HG03378 (cell line): Measurements from ENCODE around the gene MYO5A.
"Not testable (repeated sequence)": the region's sequence is repeated elsewhere in the genome, so short reads cannot be mapped to it uniquely, and the experiment has no call there.

ENCODE experiments used
- ATAC-seq: cut with Tn5 transposase; IDR thresholded peaks from one replicate; pipeline ENCODE4 v1.9.1; 2021; ENCODE audit warnings: mild to moderate bottlenecking, moderate library complexity; ENCODE audit not compliant: unreplicated experiment

Gene MYO5A

DNA sequence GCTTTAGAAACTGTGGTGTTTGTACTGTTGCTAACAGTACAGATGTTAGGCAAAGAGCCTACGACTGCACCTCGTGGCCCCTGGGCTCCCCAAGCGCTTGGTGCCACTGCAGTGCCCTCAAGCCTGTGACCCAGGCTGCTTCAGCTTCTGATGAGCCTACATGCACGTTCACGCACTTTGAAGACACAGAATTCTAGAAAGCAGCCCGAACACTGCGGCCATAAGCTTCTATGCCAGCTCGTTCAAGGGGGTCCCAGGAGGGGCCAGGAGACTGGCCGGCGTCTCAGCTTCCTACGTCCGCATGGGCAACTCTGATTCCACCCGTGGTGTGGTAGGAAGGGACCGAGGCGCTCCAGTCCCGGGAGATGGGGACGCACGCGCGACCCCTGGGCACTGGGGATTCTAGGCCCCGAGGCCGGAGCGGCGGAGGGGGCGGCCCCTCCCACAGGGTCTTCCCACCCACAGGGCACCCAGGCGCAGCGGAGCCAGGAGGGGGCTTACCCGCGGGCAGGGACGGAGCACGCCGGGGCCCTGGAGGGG, 233.7 kb downstream of the MYO5A start:
- no peak for ATAC-seq

DNA sequence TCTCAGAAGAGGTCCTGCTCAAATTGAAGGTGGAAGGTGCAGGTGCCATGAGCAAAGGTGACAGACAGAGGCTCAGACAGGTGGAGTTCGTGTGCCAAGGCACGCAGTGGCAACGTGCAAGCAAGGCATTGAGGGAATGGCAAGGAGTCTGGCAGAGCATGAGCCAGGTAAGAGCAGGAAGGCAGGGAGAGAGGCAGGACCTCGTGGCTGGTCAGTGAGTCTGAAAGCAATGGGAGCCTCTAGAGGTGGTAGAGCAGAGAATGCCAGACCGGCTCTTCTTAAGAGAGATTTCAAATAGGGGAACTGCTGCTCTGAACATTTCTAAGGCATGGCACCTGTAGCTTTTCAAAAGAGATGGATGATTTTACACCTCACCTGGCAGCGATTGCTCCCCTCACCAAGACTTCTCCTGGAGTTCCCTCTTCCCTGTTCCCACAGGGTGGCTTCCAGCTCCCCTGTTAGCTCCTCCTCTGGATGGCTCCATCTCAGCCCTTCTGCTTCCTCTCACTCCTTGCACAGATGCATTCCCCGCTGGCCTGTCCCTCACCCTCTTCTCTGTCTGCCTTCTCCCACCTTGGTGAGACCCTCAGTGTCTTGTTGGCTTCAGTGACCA, 235.8 kb downstream of the MYO5A start:
- no peak for ATAC-seq

DNA sequence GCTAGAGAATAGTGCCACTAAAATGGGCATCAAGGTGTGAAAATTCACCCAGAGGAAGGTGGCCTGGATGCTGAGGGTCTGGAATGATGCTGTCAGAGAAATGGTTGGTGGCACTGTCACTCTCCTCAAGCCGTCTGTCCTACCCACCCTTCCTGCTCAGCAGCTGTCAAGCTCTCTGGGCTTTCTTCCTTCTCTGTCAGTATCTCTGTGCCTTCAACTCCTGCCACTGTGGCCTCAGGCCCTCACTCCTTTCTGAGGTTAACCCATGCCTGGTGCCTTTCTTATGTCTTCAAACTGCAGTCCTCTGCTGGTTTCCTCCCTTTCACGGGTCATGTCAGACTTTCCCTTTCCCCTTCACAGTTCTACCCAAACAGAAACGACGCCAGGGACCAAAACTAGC, 237.5 kb downstream of the MYO5A start:
- no peak for ATAC-seq

DNA sequence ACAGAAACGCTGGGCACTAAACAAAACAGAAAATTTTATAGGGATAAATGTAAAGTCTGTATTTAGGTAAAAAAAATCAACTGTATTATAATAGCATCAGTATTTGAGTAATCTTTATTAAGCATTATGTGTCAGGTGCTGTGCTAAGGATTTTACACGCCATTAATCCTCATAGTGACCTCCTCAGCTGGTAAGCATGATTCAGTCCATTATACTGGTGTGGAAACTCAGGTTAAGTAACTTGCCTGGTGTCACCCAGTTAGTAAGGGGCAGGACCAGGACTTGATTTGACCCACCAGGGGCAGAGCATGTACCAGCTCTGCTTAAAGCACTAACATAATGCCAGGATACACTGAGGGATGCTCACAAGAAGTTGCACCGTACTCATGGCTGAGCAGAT, 237.9 kb downstream of the MYO5A start:
- no peak for ATAC-seq

DNA sequence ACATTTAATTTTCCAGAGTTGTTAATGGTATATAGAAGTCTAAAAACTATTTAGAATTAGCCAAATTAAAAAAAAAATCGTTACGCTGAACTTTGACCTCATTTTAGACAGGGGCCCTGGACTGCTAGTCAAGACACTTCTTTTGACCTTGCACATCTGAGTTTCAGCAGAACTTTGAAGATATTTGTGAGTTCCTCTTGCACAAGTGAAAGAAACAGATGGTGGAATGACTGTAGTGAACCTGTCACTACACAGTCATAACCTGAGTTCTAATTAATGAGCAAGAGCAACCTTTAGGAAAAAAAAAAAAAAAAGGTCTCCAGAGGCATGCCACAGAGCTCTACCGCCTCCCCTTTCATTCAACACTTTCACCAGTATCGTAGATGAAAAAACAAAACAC, 238.4 kb downstream of the MYO5A start:
- peak; percentile 73 for ATAC-seq

DNA sequence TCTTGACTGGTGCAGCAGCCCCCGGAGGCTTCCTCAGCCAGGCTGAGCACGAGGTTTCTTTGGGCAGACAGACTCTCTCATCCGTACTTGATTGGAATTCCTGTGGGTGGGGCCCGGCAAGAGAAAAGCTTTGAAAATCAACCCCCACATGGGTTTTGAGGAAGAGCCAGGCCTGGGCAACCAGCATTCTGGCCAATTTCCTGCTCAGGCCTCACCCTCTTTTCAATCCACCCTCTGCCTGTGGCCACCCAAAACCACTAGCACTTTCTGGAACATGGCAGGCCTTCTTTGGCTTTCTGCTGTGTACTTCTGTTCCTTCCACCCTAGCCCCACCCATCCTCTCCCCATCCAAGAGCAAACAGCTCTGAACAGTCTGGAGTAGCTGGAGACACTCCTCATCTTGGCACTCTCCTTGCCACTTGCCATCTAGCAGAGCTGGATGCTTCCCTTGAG, 239.0 kb downstream of the MYO5A start:
- ATAC-seq, result no peak

DNA sequence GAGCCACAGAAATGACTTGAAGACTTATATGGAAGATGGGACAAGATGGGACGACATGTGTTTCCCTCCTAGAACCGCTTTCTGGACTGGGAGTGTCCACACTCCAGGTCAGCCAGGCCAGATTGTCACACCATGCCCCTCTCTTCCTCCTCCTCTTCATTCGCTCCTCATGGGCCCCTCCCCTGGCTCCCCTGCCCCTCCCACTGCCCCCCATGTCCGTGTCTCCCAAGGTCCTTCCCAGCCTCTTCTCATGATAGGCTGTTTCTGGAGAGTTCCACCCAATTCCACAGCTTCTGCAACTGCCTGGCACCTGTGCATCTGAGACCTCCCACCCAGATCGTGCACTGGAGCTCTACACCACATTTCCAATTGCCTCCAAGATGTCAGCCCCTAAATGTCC, 239.7 kb downstream of the MYO5A start:
- ATAC-seq, result no peak

DNA sequence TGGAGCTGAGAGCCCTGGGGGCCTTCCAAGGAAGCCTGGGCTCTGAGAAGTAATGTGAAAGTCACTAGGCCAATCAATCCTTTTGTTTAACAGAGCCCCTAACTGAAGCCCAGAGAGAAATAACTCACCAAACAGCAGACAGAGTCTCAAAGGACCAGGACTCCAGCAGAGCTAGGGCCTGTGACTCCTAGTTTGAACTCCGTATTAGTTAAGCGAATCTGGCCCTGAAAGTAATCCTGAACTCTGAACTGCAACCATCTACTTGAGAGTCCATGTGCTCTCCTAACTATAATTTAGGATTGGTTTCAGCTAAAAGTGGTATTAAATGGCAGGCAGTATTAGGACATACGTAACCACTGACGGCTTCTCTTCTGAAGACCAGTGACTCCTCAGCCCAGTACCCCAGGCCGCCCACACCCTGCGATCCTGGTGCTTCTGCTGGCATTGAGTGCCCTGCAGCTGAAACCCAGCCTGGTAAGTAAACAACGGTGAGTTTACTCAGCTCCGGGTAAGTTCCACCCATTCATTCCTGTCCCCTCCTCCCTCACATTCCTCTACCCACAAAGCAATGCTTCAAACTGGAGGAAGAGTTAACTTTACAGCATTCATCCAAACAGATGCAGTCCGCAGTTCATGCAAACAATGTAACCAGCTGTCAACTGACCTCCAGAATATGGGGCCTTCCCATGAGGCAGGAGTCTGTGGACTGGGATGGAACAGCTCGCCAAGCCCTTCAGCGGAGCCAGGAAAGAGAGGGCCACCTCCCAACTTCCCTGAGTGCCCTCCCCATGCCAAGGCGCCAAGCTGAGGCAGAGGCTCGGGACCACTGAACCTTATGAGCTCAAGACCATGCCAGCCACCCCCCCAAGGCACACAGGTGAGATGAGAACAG, 240.4 kb downstream of the MYO5A start:
- ATAC-seq, result no peak

DNA sequence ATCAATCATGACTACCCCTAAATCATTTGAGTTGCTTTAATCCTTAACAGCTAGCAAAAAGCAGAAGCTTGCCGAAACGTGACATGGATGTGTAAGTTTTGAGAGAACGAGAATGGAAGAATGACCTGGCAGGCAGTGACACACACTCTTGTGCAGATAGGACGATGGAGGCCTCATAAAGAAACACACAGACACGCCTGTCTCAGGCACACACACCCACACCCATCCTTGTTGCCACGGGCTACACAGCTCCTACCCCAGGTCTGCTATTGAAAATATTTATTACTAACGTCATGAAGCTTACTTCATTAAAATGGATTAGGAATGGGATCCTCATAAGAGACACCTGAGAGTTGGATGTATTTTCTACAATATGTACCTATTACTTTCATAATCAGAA, 241.6 kb downstream of the MYO5A start:
- no peak for ATAC-seq

DNA sequence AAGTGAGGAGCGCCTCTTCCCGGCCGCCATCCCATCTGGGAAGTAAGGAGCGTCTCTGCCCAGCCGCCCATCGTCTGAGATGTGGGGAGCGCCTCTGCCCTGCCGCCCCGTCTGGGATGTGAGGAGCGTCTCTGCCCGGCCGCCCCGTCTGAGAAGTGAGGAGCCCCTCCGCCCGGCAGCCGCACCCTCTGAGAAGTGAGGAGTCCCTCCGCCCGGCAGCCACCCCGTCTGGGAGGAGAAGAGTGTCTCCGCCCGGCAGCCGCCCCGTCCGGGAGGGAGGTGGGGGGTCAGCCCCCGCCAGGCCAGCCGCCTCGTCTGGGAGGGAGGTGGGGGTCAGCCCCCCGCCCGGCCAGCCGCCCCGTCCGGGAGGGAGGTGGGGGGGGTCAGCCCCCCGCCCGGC, 242.7 kb downstream of the MYO5A start:
- ATAC-seq, result not testable (repeated sequence)

DNA sequence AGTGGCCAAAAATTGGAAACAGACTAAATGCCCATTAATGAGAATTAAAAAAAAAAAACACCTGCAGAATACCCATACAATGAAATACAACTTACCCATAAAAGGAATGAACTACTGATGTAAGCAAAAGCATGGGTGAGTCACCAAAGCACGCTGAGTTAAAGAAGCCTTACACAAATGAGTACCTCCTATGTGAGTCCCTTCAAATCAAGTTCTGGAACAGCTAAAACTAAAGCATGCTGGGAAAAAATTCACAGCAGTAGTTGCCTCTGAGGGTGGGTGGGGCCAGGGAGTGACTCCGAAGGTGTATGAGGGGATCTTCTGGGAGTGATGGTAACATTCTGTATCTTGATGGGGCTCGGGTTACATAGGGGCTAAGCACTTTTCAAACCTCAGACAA, 244.5 kb downstream of the MYO5A start:
- no peak for ATAC-seq

DNA sequence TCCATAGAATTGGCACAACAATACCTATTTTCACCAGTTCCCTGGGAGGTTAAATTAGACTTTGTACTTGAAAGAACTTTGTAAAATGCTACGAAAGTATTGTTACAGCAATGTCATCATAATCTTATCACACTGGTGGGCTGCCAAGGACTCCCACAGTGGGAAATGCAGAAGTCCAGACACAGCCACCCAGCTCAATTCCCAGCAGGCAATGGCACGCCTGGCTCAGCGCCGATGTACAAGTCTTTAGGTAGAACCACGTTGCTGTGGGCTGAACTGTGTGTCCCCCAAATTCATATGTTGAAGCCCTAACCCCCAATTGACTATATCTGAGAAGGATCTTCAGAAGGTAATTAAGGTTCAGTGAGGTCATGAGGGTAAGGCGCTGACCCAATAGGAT, 245.4 kb downstream of the MYO5A start:
- ATAC-seq, result no peak

DNA sequence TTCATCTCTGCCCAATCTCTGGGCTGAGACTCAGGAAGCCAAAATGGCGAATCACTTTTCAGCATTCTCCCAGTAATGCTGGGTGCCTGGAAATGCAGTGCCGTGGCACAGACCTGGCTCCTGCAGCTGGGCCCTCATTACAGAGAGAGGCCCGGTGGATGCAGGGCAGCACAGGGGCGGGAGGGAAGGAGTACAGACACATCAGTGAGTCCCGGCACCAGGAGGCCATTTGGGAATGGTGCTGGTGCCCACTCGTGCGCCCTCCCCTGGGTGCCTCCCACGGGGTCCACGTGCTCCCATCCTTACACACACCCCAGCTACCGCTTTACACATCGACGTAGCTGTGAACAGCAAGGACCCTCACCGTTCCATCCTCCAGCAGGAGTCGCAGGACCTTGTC, 246.3 kb downstream of the MYO5A start:
- ATAC-seq, result no peak

DNA sequence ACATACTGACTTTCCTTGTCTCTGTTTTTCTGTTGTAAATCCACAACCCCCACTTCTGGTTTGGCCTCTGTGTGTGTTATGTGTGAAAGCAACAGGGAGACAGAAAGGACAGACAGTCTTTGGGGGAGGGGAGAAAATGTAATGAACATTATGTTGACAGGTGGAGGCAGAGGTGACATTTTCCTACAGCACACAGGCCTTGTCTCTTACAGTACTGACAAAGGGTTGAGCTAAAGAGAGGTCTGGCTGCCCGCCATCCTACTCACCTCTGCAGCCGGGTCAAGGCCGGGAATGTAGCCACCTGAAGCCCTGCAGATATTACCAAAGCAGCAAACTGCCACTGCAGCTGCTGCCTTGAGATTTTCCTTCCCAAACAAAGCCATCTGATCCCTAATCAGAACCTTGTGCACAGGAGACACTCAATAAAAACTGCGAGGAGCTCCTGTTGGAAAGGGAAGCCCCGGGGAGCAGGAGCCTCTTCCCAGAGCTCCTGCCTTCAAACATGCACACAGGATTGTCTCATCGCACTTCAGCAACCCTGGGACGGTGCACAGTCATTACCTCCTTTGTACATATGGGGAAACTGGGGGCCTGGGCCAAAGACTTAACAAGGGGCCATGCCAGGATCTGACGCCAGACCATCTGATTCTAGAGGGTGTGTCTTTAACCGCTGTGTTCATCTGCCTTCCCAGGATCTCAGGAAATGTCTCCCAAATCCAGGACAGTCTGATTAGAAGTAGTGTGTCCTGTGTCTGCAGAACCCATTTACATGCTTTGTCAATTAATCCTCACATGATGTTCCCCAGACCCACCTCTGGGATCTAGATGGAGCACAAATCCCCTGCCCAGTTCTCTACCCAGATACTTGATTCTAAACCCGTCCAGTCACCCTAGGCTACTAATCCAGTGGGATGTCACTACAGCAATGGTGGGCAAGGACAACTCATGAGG, 247.3 kb downstream of the MYO5A start:
- ATAC-seq, result no peak

DNA sequence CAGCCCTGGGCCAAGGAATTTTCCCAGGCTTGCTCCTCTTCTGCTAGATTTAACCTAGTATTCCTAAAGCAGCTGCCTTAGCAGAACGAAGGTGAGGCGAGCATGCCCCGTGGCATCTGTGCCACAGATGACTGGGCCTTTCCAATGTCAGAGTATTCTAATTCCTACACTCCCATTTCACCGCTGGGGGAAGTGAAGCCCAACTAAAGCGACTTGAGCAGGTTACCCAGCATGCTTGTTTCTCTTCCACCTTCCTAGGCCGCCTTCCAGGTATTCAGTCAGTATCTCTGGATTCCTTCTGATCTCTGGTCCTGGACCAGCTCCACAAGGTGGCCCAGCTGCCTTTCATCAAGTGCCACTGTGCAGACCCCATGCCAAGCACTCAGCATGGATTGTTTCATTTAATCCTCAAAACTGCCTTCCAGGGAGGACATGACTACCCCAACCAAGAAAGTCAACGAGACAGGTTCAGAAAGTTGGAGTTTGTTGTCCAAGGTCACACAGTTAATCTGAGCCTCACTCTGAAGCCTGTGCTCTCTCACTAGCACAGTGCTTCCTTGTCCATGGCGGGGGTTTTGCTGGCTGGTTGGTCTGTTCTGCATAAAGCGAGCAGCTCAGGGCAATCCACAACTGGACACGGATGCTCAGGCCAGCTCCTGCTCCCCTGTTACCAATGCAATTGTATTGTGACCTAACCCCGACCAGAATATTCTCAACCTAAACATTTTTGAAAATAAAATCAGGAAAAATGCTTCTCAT, 248.2 kb downstream of the MYO5A start:
- no peak for ATAC-seq

DNA sequence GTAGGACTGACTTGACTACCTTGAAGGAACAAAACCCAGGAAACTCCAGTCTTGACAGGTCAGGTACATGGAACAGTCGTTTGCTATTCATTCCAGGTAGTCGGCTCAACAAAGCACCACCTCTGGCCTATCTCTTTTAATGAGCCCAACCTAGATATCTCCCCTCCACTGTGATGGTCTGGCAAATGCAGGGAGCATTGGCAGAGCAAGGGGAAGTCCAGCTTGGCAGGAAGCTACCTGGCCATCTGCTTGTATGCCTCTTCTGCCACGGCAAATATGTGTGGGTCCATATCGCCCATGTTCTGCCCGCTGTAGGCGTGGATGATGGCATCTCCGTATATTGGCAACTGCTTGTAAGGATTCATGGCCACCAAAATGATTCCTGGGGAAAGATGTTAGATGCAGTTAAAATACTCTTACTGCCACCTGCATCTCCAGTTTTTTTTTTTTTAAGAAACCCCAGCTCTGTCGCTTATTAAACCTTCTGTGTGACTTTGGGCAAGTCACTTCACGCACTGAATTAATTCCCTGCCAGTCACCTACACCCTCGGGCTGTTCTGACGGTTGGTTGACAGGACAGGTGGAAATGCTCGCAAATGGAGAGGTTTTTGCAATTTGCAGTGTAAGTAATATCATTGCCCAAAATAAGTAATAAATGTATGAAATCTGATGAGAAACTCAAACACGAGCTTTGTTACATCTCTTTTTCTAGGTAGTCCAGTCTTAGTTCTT, 249.9 kb downstream of the MYO5A start:
- ATAC-seq, result no peak

DNA sequence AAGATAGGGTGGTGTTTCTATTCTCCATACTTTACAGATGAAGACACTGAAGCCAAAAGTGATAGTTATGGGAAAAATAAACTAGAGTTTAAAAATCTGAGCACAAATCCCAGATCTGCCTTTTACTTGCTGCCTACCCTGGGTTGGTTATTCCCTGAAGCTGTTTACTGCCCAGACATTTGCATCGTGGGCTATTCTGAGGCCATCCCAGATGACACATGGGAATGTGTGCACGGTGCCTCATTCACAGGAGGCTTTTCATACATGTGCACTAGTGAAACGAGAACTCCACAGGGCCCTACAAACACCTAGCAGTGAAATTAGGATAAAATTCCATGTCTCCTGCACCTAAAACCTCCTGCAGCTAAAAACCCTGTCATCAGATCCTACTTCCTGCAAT, 250.5 kb downstream of the MYO5A start:
- ATAC-seq, result no peak

DNA sequence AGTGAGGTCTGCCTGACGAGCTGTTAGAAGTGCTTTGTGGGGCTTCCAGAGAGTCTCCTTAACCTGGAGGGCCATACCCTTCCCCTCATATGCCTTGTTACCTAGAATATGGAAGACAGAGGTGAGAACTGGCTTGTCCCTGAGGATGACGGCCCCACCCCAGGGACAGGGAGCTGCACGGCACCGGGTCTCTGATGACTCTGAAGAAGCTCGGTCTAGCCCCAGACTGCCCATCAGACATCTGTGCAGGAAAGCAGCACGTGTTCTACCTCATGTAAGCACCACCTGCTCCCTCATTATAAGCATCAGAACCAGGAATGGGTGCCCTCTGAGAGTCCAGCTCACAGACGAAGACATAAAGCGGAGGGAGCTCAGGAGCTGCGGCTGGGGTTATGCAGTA, 251.1 kb downstream of the MYO5A start:
- ATAC-seq, result no peak

DNA sequence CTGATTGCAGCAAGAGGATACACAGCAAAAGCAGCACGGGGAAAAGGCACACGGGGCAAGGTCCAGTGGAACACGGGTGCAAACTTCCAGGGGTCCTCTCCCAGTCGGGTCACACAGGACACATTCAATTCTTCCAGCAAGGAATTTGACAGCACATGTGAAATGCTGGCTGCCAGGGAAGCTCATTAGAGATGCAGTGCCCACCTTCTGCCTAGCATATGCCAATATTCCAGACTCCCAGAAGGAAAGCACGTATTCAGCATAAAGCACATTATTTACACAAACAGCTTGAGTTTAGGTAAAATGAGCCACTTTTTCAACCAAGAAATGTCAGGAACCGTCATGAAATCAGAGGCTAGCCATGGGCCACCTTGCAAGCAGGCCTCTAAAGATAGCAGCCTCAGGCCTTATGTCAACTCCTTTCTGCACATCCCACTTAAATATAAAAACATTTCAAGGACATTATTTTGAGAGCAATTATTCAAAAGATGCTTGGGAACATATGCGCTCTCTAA, 252.4 kb downstream of the MYO5A start:
- no peak for ATAC-seq
